ENCODE measurements around the gene RB1. TPM values are rescaled to one million over a fixed set of nuclear protein-coding genes. Genes with fewer than 3 reads are reported as not detected.

The RB1 gene
- total and polyA plus RNA-seq, 4 donors, result 10.0 to 69.9 (median 26.1) TPM

- peak; percentile 89 for ATAC-seq (ENCODE audit: insufficient read depth, low FRiP score)
- no peaks in the 10 kb centered on the region for H3K27me3 ChIP-seq (ENCODE audit: control insufficient read depth in 3 of 3, insufficient read depth in 3 of 3, low read length in 2 of 3)
- no peaks in the 10 kb centered on the region for H3K9me3 ChIP-seq (ENCODE audit: control insufficient read depth in 4 of 4, insufficient read depth in 3 of 4, low read length in 3 of 4)
- no peak overlapping the region for H3K9ac ChIP-seq (ENCODE audit: insufficient read depth in 1 of 2, low read length in 2 of 2)
- H3K36me3 ChIP-seq (ENCODE audit: control insufficient read depth in 4 of 4, insufficient read depth in 4 of 4, low read length in 4 of 4), result peaks cover 0 to 14% (median 1%) of the 10 kb centered on the region in 4 donors
- H3K27ac ChIP-seq (ENCODE audit: low read depth in 1 of 2, low read length in 1 of 2), result peak overlapping the region in 1 of 2 donors; percentile 72
- TF ChIP-seq, protein P1, sequence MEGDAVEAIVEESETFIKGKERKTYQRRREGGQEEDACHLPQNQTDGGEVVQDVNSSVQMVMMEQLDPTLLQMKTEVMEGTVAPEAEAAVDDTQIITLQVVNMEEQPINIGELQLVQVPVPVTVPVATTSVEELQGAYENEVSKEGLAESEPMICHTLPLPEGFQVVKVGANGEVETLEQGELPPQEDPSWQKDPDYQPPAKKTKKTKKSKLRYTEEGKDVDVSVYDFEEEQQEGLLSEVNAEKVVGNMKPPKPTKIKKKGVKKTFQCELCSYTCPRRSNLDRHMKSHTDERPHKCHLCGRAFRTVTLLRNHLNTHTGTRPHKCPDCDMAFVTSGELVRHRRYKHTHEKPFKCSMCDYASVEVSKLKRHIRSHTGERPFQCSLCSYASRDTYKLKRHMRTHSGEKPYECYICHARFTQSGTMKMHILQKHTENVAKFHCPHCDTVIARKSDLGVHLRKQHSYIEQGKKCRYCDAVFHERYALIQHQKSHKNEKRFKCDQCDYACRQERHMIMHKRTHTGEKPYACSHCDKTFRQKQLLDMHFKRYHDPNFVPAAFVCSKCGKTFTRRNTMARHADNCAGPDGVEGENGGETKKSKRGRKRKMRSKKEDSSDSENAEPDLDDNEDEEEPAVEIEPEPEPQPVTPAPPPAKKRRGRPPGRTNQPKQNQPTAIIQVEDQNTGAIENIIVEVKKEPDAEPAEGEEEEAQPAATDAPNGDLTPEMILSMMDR (IDR thresholded peaks at IDR 0.05; ENCODE audit: control extremely low read depth, extremely low read depth), result no peak
- peak in 2 of 3 donors; percentile 11 to 62 for DNase-seq
- peaks cover 0 to 7% (median 0%) of the 10 kb centered on the region in 5 donors for H3K4me1 ChIP-seq (ENCODE audit: control insufficient read depth in 5 of 5, insufficient read depth in 5 of 5, low read length in 5 of 5)
- no peak overlapping the region for H3K4me3 ChIP-seq
- WGBS, 2 donors, result 29 to 51% methylated on average over 4 of the region's 4 CpGs
Measured at GRCh38 chr13:48500652-48501197, 197.2 kb downstream of the RB1 start.

DNA sequence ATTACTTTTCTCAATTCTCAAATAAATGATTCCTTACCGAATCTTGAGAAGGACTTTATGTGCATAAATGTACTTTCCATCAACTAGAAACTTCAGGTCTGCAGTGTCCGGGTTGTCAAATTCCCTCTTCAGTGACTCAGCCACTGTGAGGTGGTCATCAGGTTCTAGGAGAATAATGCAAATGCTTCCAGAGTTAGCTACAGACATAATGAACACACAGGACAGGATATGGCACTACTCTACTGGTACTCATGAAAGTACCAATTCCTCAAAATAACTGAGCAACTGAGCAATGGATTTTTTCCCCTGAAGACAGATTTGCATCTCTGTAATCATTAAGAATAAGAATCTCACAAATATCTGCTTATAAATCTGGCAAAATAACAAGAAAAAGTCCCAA is 198.2 kb downstream of the RB1 start:
- WGBS, 2 donors, result 91 to 94% methylated on average over 2 of the region's 2 CpGs
- Histone ChIP-seq H3K36me3 (ENCODE audit: control insufficient read depth in 4 of 4, insufficient read depth in 4 of 4, low read length in 4 of 4) (peaks cover 0 to 14% (median 1%) of the 10 kb centered on the region in 4 donors), H3K27me3 (ENCODE audit: control insufficient read depth in 3 of 3, insufficient read depth in 3 of 3, low read length in 2 of 3) (no peaks in the 10 kb centered on the region), H3K4me3 (no peak overlapping the region), H3K4me1 (ENCODE audit: control insufficient read depth in 5 of 5, insufficient read depth in 5 of 5, low read length in 5 of 5) (peaks cover 0 to 9% (median 0%) of the 10 kb centered on the region in 5 donors), H3K27ac (ENCODE audit: low read depth in 1 of 2, low read length in 1 of 2) (no peak overlapping the region), H3K9me3 (ENCODE audit: control insufficient read depth in 4 of 4, insufficient read depth in 3 of 4, low read length in 3 of 4) (no peaks in the 10 kb centered on the region), H3K9ac (ENCODE audit: insufficient read depth in 1 of 2, low read length in 2 of 2) (no peak overlapping the region)
- ATAC-seq (ENCODE audit: insufficient read depth, low FRiP score), result no peak
- DNase-seq, result no peak
- TF ChIP-seq, protein P1 (IDR thresholded peaks at IDR 0.05; ENCODE audit: control extremely low read depth, extremely low read depth), result no peak

- no peak overlapping the region for H3K9ac ChIP-seq (ENCODE audit: insufficient read depth in 1 of 2, low read length in 2 of 2)
- DNase-seq, result no peak
- H3K36me3 ChIP-seq (ENCODE audit: control insufficient read depth in 4 of 4, insufficient read depth in 4 of 4, low read length in 4 of 4), result peaks cover 0 to 14% (median 1%) of the 10 kb centered on the region in 4 donors
- H3K27me3 ChIP-seq (ENCODE audit: control insufficient read depth in 3 of 3, insufficient read depth in 3 of 3, low read length in 2 of 3), result no peaks in the 10 kb centered on the region
- no peaks in the 10 kb centered on the region for H3K9me3 ChIP-seq (ENCODE audit: control insufficient read depth in 4 of 4, insufficient read depth in 3 of 4, low read length in 3 of 4)
- ATAC-seq (ENCODE audit: insufficient read depth, low FRiP score), result no peak
- no peak overlapping the region for H3K4me3 ChIP-seq
- H3K4me1 ChIP-seq (ENCODE audit: control insufficient read depth in 5 of 5, insufficient read depth in 5 of 5, low read length in 5 of 5), result peaks cover 0 to 13% (median 0%) of the 10 kb centered on the region in 5 donors
- H3K27ac ChIP-seq (ENCODE audit: low read depth in 1 of 2, low read length in 1 of 2), result no peak overlapping the region
- TF ChIP-seq, protein P1 (IDR thresholded peaks at IDR 0.05; ENCODE audit: control extremely low read depth, extremely low read depth), result no peak
- 91 to 94% methylated on average over 19 of the region's 19 CpGs for WGBS, 2 donors
Measured at GRCh38 chr13:48502601-48503319, 199.2 kb downstream of the RB1 start.

All from lung (tissue), 12 donors.